GM21528 (cell line): ENCODE results near the gene ZMIZ2.

Experiments
- ATAC-seq: cut with Tn5 transposase; IDR thresholded peaks from one replicate; pipeline ENCODE4 v1.9.1; 2021; ENCODE audit warnings: mild to moderate bottlenecking, moderate library complexity; ENCODE audit not compliant: unreplicated experiment, low FRiP score

ZMIZ2 gene

GRCh38 chr7:44755698-44756627, 7.3 kb downstream of the ZMIZ2 start:
- no peak for ATAC-seq

- no peak for ATAC-seq
These were observed 8.3 kb downstream of the ZMIZ2 start for GRCh38 chr7:44756904-44757303.

GRCh38 chr7:44757311-44757710, 8.7 kb downstream of the ZMIZ2 start:
- ATAC-seq: no peak

GRCh38 chr7:44757739-44758138, 9.1 kb downstream of the ZMIZ2 start:
- no peak for ATAC-seq

GRCh38 chr7:44759246-44759645, 10.6 kb downstream of the ZMIZ2 start:
- ATAC-seq: no peak

GRCh38 chr7:44760034-44760580, 11.5 kb downstream of the ZMIZ2 start:
- no peak for ATAC-seq

GRCh38 chr7:44761207-44762161, 12.8 kb downstream of the ZMIZ2 start:
- no peak for ATAC-seq

GRCh38 chr7:44762300-44762699, 13.7 kb downstream of the ZMIZ2 start:
- no peak for ATAC-seq

- no peak for ATAC-seq
These were observed 14.3 kb downstream of the ZMIZ2 start for GRCh38 chr7:44762726-44763522.

- no peak for ATAC-seq
These were observed 15.4 kb downstream of the ZMIZ2 start for GRCh38 chr7:44764081-44764480.

- ATAC-seq: no peak
These were observed 16.3 kb downstream of the ZMIZ2 start for GRCh38 chr7:44764665-44765578.

GRCh38 chr7:44765579-44766415, 17.1 kb downstream of the ZMIZ2 start:
- ATAC-seq: no peak

- no peak for ATAC-seq
These were observed 17.8 kb downstream of the ZMIZ2 start for GRCh38 chr7:44766416-44766801.

- ATAC-seq: no peak
These were observed 18.7 kb downstream of the ZMIZ2 start for GRCh38 chr7:44767134-44767911.

GRCh38 chr7:44767912-44768627, 19.4 kb downstream of the ZMIZ2 start:
- no peak for ATAC-seq

- no peak for ATAC-seq
These were observed 20.2 kb downstream of the ZMIZ2 start for GRCh38 chr7:44768628-44769371.
